Loucy (cell line): ENCODE results near the gene CNTNAP2.

Experiments
- H2AFZ ChIP-seq: fragments of 200-600 bp; sonication (generic); 2 replicates; pipeline ENCODE4 v1.6.0; 2016; ENCODE audit warnings: antibody characterized with exemption, mild to moderate bottlenecking, low read length, moderate library complexity
- H3F3A ChIP-seq: fragments of 200-600 bp; 2 replicates; pipeline ENCODE4 v1.6.0; 2016; ENCODE audit warnings: antibody characterized with exemption, low read depth, mild to moderate bottlenecking
- H3K27me3 ChIP-seq: fragments of 200-600 bp; sonication (generic); 2 replicates; pipeline ENCODE4 v1.6.1; 2014; ENCODE audit warnings: low read length, mild to moderate bottlenecking; ENCODE audit not compliant: insufficient read depth, poor library complexity, severe bottlenecking
- H3K36me3 ChIP-seq: fragments of 200-600 bp; sonication (generic); 2 replicates; pipeline ENCODE4 v1.6.1; 2016; ENCODE audit warnings: low read length; ENCODE audit not compliant: insufficient read depth
- H3K4me1 ChIP-seq: fragments of 200-600 bp; sonication (generic); 2 replicates; pipeline ENCODE4 v1.5.1; 2014; ENCODE audit warnings: low read length, mild to moderate bottlenecking; ENCODE audit not compliant: insufficient read depth, poor library complexity, severe bottlenecking
- H3K4me2 ChIP-seq: fragments of 200-600 bp; sonication (generic); 2 replicates; pipeline ENCODE4 v1.6.0; 2014; ENCODE audit warnings: antibody characterized with exemption, low read length, low read depth, mild to moderate bottlenecking; ENCODE audit not compliant: poor library complexity, severe bottlenecking
- H3K4me3 ChIP-seq: fragments of 200-600 bp; sonication (generic); 2 replicates; pipeline ENCODE4 v1.5.1; 2014; ENCODE audit warnings: low read length, mild to moderate bottlenecking, mixed read lengths; ENCODE audit not compliant: poor library complexity, severe bottlenecking
- H3K79me2 ChIP-seq: fragments of 200-600 bp; sonication (generic); 2 replicates; pipeline ENCODE4 v1.6.1; 2014; ENCODE audit warnings: low read length; ENCODE audit not compliant: insufficient read depth
- H3K9ac ChIP-seq: fragments of 200-600 bp; sonication (generic); 2 replicates; pipeline ENCODE4 v1.6.0; 2014; ENCODE audit warnings: mild to moderate bottlenecking, low read depth, low read length, moderate library complexity; ENCODE audit not compliant: poor library complexity, severe bottlenecking
- H3K9me2 ChIP-seq: fragments of 200-600 bp; sonication (generic); replicated peaks from 2 replicates; pipeline ENCODE4 v1.6.1; 2016; ENCODE audit warnings: low read depth, low read length, mixed read lengths
- H3K9me3 ChIP-seq: fragments of 200-600 bp; sonication (generic); 2 replicates; pipeline ENCODE4 v1.6.1; 2014; ENCODE audit warnings: mild to moderate bottlenecking, antibody characterized with exemption, low read length, low read depth; ENCODE audit not compliant: insufficient read depth
- H4K20me1 ChIP-seq: fragments of 200-600 bp; sonication (generic); 2 replicates; pipeline ENCODE4 v1.6.0; 2014; ENCODE audit warnings: antibody characterized with exemption, low read length, mild to moderate bottlenecking; ENCODE audit not compliant: insufficient read depth, poor library complexity, severe bottlenecking
- EZH2phosphoT487 ChIP-seq: fragments of 200-600 bp; IDR thresholded peaks from 2 replicates; pipeline ENCODE4 v1.6.1; 2018; ENCODE audit warnings: antibody characterized with exemption, mild to moderate bottlenecking, moderate library complexity, borderline replicate concordance
- TF ChIP-seq, protein P1 (sequence below): fragments of 200-600 bp; sonication (generic); conservative IDR thresholded peaks from 2 replicates; pipeline ENCODE4 v1.5.1; 2014; ENCODE audit warnings: mild to moderate bottlenecking, antibody characterized with exemption, low read length

Gene CNTNAP2

DNA sequence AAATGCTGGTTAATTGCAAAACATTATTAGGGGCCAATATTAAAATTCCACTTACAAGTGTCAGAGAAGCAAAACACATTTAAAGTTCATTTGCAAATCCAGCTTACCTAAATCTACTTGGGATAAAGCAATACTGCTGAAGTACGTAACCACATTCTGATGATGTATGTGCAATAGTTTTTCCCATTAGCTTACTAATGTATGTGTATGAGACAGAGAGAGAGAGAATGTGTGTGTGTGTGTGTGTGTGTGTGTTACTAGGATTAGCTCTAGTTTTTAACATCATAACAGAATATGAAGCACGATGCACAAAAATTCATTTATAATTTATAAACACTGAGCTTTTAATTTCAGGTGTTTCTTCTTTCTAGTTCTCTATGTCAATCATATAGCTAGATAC, 1399.8 kb downstream of the CNTNAP2 start:
- Histone ChIP-seq H4K20me1 (no peaks in the 10 kb centered on the region), H3K4me3 (no peak overlapping the region), H3F3A (no peaks in the 10 kb centered on the region), H3K9me2 (no peaks in the 10 kb centered on the region), H2AFZ (no peak overlapping the region), H3K36me3 (no peaks in the 10 kb centered on the region), H3K4me2 (no peak overlapping the region), H3K4me1 (no peaks in the 10 kb centered on the region), H3K9ac (no peak overlapping the region), H3K9me3 (no peaks in the 10 kb centered on the region), H3K79me2 (no peaks in the 10 kb centered on the region), H3K27me3 (no peaks in the 10 kb centered on the region)
- TF ChIP-seq, protein P1, sequence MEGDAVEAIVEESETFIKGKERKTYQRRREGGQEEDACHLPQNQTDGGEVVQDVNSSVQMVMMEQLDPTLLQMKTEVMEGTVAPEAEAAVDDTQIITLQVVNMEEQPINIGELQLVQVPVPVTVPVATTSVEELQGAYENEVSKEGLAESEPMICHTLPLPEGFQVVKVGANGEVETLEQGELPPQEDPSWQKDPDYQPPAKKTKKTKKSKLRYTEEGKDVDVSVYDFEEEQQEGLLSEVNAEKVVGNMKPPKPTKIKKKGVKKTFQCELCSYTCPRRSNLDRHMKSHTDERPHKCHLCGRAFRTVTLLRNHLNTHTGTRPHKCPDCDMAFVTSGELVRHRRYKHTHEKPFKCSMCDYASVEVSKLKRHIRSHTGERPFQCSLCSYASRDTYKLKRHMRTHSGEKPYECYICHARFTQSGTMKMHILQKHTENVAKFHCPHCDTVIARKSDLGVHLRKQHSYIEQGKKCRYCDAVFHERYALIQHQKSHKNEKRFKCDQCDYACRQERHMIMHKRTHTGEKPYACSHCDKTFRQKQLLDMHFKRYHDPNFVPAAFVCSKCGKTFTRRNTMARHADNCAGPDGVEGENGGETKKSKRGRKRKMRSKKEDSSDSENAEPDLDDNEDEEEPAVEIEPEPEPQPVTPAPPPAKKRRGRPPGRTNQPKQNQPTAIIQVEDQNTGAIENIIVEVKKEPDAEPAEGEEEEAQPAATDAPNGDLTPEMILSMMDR = no peak
- TF ChIP-seq EZH2phosphoT487 = no peak

DNA sequence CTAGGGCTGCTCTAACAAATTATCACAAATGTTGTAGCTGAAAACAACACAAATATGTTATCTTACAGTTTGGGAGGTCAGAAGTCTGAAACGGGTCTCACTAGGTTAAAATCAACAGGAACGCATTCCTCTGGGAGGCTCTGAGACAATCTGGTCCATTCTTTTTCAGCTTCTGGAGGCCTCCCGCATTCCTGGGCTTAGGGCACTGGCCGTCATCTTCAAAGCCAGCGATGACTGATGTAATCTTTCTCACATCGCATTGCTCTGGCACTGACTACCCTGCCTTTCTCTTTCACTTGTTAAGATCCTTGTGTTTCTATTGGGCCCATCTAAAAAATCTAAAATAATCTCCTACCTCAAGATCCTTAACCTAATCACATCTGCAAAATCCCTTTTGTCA, 1402.5 kb downstream of the CNTNAP2 start:
- H3K4me3 ChIP-seq = no peak overlapping the region
- H3K27me3 ChIP-seq = no peaks in the 10 kb centered on the region
- no peak overlapping the region for H3K4me2 ChIP-seq
- no peak for TF ChIP-seq EZH2phosphoT487
- TF ChIP-seq, protein P1 = no peak
- H4K20me1 ChIP-seq = no peaks in the 10 kb centered on the region
- no peaks in the 10 kb centered on the region for H3K36me3 ChIP-seq
- no peaks in the 10 kb centered on the region for H3K79me2 ChIP-seq
- H2AFZ ChIP-seq = no peak overlapping the region
- no peak overlapping the region for H3K9ac ChIP-seq
- no peaks in the 10 kb centered on the region for H3K9me2 ChIP-seq
- no peaks in the 10 kb centered on the region for H3K9me3 ChIP-seq
- H3K4me1 ChIP-seq = no peaks in the 10 kb centered on the region
- no peaks in the 10 kb centered on the region for H3F3A ChIP-seq

DNA sequence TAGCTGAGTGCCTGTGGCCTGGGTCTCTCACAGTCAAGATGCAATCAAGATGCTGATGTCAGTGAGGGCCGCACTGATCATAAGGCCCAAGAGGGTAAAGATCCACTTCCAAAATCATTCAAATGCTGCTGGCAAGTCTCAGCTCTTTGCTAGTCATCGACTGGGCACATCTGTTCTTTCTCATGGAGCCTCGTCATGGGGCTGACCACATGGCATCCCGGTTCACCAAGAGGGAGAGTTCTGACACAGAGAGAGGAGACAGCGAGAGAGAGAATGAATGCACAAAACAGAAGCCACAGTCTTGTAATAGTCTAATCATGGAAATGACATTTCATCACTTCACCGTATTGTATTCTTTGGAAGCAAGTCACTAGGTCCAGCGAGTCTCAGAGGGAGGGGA, 1406.5 kb downstream of the CNTNAP2 start:
- TF ChIP-seq, protein P1 = no peak
- no peak for TF ChIP-seq EZH2phosphoT487
- Histone ChIP-seq H3F3A (no peaks in the 10 kb centered on the region), H3K4me2 (no peak overlapping the region), H3K9me3 (no peaks in the 10 kb centered on the region), H3K4me1 (no peaks in the 10 kb centered on the region), H3K9ac (no peak overlapping the region), H3K36me3 (no peaks in the 10 kb centered on the region), H4K20me1 (no peaks in the 10 kb centered on the region), H3K27me3 (no peaks in the 10 kb centered on the region), H3K79me2 (no peaks in the 10 kb centered on the region), H3K4me3 (no peak overlapping the region), H3K9me2 (no peaks in the 10 kb centered on the region), H2AFZ (no peak overlapping the region)
